Fibroblast of the aortic adventitia (primary cell): Measurements from ENCODE around the gene NPBWR2. TPM values are rescaled to one million over a fixed set of nuclear protein-coding genes. Genes with fewer than 3 reads are reported as not detected.

Source experiments
- DNase-seq: peaks from one replicate; pipeline ENCODE4 v3.0.0-alpha.2; 2010; ENCODE audit warnings: low read depth
- H3K4me3 ChIP-seq: 2 replicates; pipeline ENCODE4 v1.5.1; 2011; ENCODE audit warnings: low read depth, mild to moderate bottlenecking, control low read depth, low read length, moderate library complexity
- total RNA-seq: library from RNA; depleted of rRNA; stranded (reverse); fragments of >200 nt; gene quantifications from 2 replicates; pipeline ENCODE4 v1.2.3, GENCODE V29; 2012; ENCODE audit warnings: low replicate concordance
- TF ChIP-seq, protein P1 (sequence below): IDR thresholded peaks from 2 replicates; pipeline ENCODE4 v1.5.1; 2011; ENCODE audit warnings: mild to moderate bottlenecking, low read length, control low read depth, inconsistent platforms; ENCODE audit not compliant: insufficient read depth

NPBWR2 gene
- total RNA-seq, 1 donor = not detected

- no peak overlapping the region for H3K4me3 ChIP-seq
- DNase-seq = no peak
- TF ChIP-seq, protein P1, sequence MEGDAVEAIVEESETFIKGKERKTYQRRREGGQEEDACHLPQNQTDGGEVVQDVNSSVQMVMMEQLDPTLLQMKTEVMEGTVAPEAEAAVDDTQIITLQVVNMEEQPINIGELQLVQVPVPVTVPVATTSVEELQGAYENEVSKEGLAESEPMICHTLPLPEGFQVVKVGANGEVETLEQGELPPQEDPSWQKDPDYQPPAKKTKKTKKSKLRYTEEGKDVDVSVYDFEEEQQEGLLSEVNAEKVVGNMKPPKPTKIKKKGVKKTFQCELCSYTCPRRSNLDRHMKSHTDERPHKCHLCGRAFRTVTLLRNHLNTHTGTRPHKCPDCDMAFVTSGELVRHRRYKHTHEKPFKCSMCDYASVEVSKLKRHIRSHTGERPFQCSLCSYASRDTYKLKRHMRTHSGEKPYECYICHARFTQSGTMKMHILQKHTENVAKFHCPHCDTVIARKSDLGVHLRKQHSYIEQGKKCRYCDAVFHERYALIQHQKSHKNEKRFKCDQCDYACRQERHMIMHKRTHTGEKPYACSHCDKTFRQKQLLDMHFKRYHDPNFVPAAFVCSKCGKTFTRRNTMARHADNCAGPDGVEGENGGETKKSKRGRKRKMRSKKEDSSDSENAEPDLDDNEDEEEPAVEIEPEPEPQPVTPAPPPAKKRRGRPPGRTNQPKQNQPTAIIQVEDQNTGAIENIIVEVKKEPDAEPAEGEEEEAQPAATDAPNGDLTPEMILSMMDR = no peak
Measured at GRCh38 chr20:64109831-64110391, 2.5 kb upstream of the NPBWR2 start.

- no peak overlapping the region for H3K4me3 ChIP-seq
- TF ChIP-seq, protein P1 = no peak
- DNase-seq = no peak
Measured at GRCh38 chr20:64108731-64109681, 1.6 kb upstream of the NPBWR2 start.

GRCh38 chr20:64107736-64108457, 532 bp upstream of the NPBWR2 start:
- TF ChIP-seq, protein P1 = no peak
- H3K4me3 ChIP-seq = no peak overlapping the region
- no peak for DNase-seq

DNA sequence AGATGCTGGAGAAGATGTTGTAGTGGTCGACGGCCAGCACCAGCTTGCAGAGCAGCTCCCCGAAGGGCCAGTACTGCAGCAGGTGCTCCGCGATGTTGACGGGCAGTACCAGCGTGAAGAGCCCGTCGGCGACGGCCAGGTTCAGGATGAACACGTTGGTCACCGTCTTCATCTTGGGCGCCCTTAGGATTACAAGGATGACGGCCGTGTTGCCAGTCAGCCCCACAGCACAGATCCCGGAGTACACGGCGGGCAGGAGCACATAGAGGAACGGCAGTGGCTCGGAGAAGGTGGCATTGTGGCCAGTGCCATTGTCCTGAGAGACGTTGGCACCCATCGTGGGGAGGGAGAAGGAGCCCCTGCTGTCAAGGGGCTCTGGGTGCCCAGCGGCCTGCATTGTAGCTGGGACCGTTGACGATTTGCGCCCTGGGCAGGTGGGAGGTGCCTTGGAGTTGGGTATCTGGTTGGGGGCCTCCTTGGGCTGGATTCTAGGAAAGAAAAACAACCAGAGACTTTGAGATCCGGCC, 867 bp downstream of the NPBWR2 start:
- DNase-seq = no peak
- no peak overlapping the region for H3K4me3 ChIP-seq
- TF ChIP-seq, protein P1 = no peak

DNA sequence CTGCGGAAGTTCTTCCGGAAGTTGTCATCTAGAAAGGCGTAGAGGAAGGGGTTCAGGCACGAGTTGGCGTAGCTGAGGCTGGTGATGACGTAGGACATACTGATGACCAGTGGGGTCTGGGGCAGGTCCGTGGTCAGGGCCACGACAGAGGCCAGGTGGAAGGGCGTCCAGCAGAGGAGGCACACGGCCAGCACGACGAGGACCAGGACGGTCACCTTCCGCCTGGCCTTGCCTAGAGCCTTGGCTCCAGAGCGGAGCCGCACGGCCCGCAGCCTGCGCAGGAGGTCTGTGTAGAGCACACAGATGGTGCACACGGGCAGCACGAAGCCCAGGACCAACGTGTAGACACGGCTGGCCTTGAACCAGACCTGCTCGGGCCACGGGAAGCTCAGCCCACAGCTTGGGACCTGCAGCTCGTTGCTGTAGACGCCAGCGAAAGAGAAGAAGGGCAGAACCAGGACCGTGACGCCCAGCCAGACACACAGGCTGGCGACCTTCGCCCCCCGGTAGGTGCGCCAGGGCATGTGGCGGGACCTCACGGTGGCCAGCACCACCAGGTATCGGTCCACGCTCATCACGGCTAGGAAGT, 1.4 kb downstream of the NPBWR2 start:
- H3K4me3 ChIP-seq = no peak overlapping the region
- TF ChIP-seq, protein P1 = no peak
- no peak for DNase-seq
